HepG2 (cell line): ENCODE measurements around the gene BMPR2. TPM values are rescaled to one million over a fixed set of nuclear protein-coding genes. Genes with fewer than 3 reads are reported as not detected.

Source experiments
- ATAC-seq: fragments of 200-7000 bp; cut with Tn5 transposase; 3 replicates; pipeline ENCODE4 v1.9.1; 2020; ENCODE audit warnings: mild to moderate bottlenecking, moderate library complexity
- BruUV-seq: library from RNA; stranded (reverse); fragments of 400-500 nt; replicated peaks from 2 replicates; lab custom pipeline; 2021; lab: Mats Ljungman, UMichigan
- CTCF ChIA-PET: fragments of 300-600 bp; formaldehyde crosslinking; extraction: SDS; loops from one replicate; lab custom pipeline; 2021; ENCODE audit warnings: low total read pairs, inconsistent platforms, low intra/inter-chr PET ratio; lab: Yijun Ruan, JAX
- POLR2A ChIA-PET: fragments of 350-600 bp; sonication (Branson Sonifier 250); formaldehyde crosslinking; loops from one replicate; lab custom pipeline; 2020; ENCODE audit warnings: antibody characterized with exemption, inconsistent platforms; lab: Yijun Ruan, JAX
- DNase-seq: peaks from one replicate; pipeline ENCODE4 v3.0.0-alpha.2; 2015; ENCODE audit warnings: low spot score
- FAIRE-seq: peaks from 3 replicates; lab custom pipeline; 2011; peaks lifted over from hg19 to GRCh38; lab: Jason Lieb, UNC
- H2AFZ ChIP-seq: one replicate; pipeline ENCODE4 v1.6.1; 2011; ENCODE audit warnings: low read length, inconsistent platforms
- H3K27ac ChIP-seq: fragments of 300-600 bp; 3 replicates; pipeline ENCODE4 v1.8.0; 2011; ENCODE audit warnings: mixed run types, mild to moderate bottlenecking, mixed read lengths, low read length, inconsistent platforms; ENCODE audit not compliant: insufficient read depth; ENCODE audit errors: extremely low read length
- H3K27me3 ChIP-seq, 2 experiments: fragments of 200-600 bp in 1 of 2; 2 replicates in 1 of 2; 3 replicates in 1 of 2; pipeline versions ENCODE4 v1.6.0 to v1.8.0; 2011; ENCODE audit warnings: low read length in 2 of 2, mild to moderate bottlenecking in 2 of 2, moderate library complexity in 2 of 2, inconsistent platforms in 1 of 2; ENCODE audit not compliant: insufficient read depth in 2 of 2, control insufficient read depth in 1 of 2
- H3K36me3 ChIP-seq, 2 experiments: fragments of 200-600 bp in 1 of 2; replicated peaks in 1 of 2; 2 replicates in 1 of 2; 3 replicates in 1 of 2; pipeline versions ENCODE4 v1.5.1 to v1.8.0; 2011; ENCODE audit warnings: low read length in 2 of 2, inconsistent platforms in 1 of 2; ENCODE audit not compliant: insufficient read depth in 2 of 2, control insufficient read depth in 1 of 2
- H3K4me1 ChIP-seq: 2 replicates; pipeline ENCODE4 v1.5.1; 2012; ENCODE audit warnings: low read length, inconsistent platforms; ENCODE audit not compliant: insufficient read depth
- H3K4me2 ChIP-seq: 2 replicates; pipeline ENCODE4 v1.6.0; 2011; ENCODE audit warnings: low read depth, low read length, inconsistent platforms
- H3K4me3 ChIP-seq, 3 experiments: fragments of 200-600 bp in 1 of 3; sonication (generic), shearing (Covaris generic) in 1 of 3; replicated peaks in 1 of 3; 2 replicates each; pipeline ENCODE4 v1.5.1; 2011 to 2016; ENCODE audit warnings: low read length in 3 of 3, inconsistent platforms in 2 of 3, low read depth in 2 of 3, mild to moderate bottlenecking in 2 of 3, control low read depth in 1 of 3, mixed read lengths in 1 of 3; ENCODE audit not compliant: insufficient read depth in 1 of 3
- H3K79me2 ChIP-seq: one replicate; pipeline ENCODE4 v1.6.1; 2011; ENCODE audit warnings: low read length, inconsistent platforms; ENCODE audit not compliant: insufficient read depth
- H3K9ac ChIP-seq: 2 replicates; pipeline ENCODE4 v1.6.0; 2011; ENCODE audit warnings: mild to moderate bottlenecking, low read depth, low read length, inconsistent platforms; ENCODE audit not compliant: insufficient read depth
- H3K9me3 ChIP-seq: 2 replicates; pipeline ENCODE4 v1.5.1; 2012; ENCODE audit warnings: mild to moderate bottlenecking, low read length
- H4K20me1 ChIP-seq: 2 replicates; pipeline ENCODE4 v1.6.0; 2011; ENCODE audit warnings: inconsistent platforms, mild to moderate bottlenecking, low read length, moderate library complexity; ENCODE audit not compliant: insufficient read depth
- ADNP ChIP-seq: sonication (generic); formaldehyde crosslinking; IDR thresholded peaks from 2 replicates; pipeline ENCODE4 v1.4.0; 2020; ENCODE audit warnings: missing genetic modification reagents
- ATF6 ChIP-seq: sonication (generic); formaldehyde crosslinking; conservative IDR thresholded peaks from 2 replicates; pipeline ENCODE4 v1.4.0; 2020; ENCODE audit warnings: missing genetic modification reagents
- HDAC6 ChIP-seq: fragments of 200-600 bp; sonication (generic); IDR thresholded peaks from 2 replicates; pipeline ENCODE4 v1.7.0; 2017; ENCODE audit warnings: mild to moderate bottlenecking, antibody characterized with exemption, low read length, low read depth
- KDM5B ChIP-seq: sonication (generic); formaldehyde crosslinking; IDR thresholded peaks from 2 replicates; pipeline ENCODE4 v1.4.0; 2020; ENCODE audit warnings: missing genetic modification reagents, mild to moderate bottlenecking, borderline replicate concordance
- LCORL ChIP-seq, 2 experiments: fragments of 450-650 bp in 1 of 2; sonication (generic) in 1 of 2; formaldehyde crosslinking in 1 of 2; IDR thresholded peaks; 2 replicates each; pipeline versions ENCODE4 v1.5.0 to v1.6.1; 2017 to 2020; ENCODE audit warnings: antibody characterized with exemption in 1 of 2, missing genetic modification reagents in 1 of 2
- RCOR2 ChIP-seq: IDR thresholded peaks from 2 replicates; pipeline ENCODE4 v1.6.1; 2016; ENCODE audit warnings: missing biosample characterization, missing genetic modification reagents
- SKIL ChIP-seq: sonication (generic); formaldehyde crosslinking; IDR thresholded peaks from 2 replicates; pipeline ENCODE4 v1.8.0; 2022; ENCODE audit warnings: missing genetic modification reagents, mild to moderate bottlenecking, moderate library complexity, borderline replicate concordance
- SNAI1 ChIP-seq: sonication (generic); formaldehyde crosslinking; IDR thresholded peaks from 2 replicates; pipeline ENCODE4 v1.5.0; 2020; ENCODE audit warnings: mild to moderate bottlenecking, missing genetic modification reagents, borderline replicate concordance
- SOX5 ChIP-seq: IDR thresholded peaks from 2 replicates; pipeline ENCODE4 v1.6.1; 2016; ENCODE audit warnings: borderline replicate concordance
- STAG1 ChIP-seq: sonication (generic); formaldehyde crosslinking; IDR thresholded peaks from 2 replicates; pipeline ENCODE4 v1.4.0; 2020; ENCODE audit warnings: missing genetic modification reagents
- TBL1XR1 ChIP-seq: fragments of 150-350 bp; IDR thresholded peaks from 2 replicates; pipeline ENCODE4 v1.6.1; 2014; ENCODE audit warnings: borderline replicate concordance, low read length; ENCODE audit not compliant: partially characterized antibody
- TRIM22 ChIP-seq: fragments of 450-650 bp; IDR thresholded peaks from 2 replicates; pipeline ENCODE4 v1.6.1; 2017
- ZNF205 ChIP-seq: IDR thresholded peaks from 2 replicates; pipeline ENCODE4 v1.6.1; 2018; ENCODE audit warnings: missing biosample characterization, missing genetic modification reagents
- ZNF574 ChIP-seq: sonication (generic); formaldehyde crosslinking; IDR thresholded peaks from 2 replicates; pipeline ENCODE4 v1.4.0; 2020; ENCODE audit warnings: missing genetic modification reagents
- ZNF589 ChIP-seq: sonication (generic); formaldehyde crosslinking; conservative IDR thresholded peaks from 2 replicates; pipeline ENCODE4 v1.8.0; 2022; ENCODE audit warnings: mild to moderate bottlenecking, moderate library complexity, missing genetic modification reagents
- ZNF703 ChIP-seq: sonication (generic); formaldehyde crosslinking; IDR thresholded peaks from 2 replicates; pipeline ENCODE4 v1.5.1; 2020; ENCODE audit warnings: missing genetic modification reagents, mild to moderate bottlenecking, moderate library complexity, borderline replicate concordance
- WGBS: methylation state at CpG from one replicate; pipeline ENCODE4 v1.1.6; 2017; ENCODE audit warnings: low lambda C conversion rate; 5-methylcytosine and 5-hydroxymethylcytosine counted together
- in situ Hi-C: cut with HindIII; loops from 2 replicates; pipeline ENCODE4 v1.10.0; 2017; ENCODE audit warnings: low pct_unique_long_range_greater_than_20kb; ENCODE audit not compliant: extremely low pct_ligation_motif_present
- intact Hi-C: fragments of 100-400 bp; cut with micrococcal nuclease; formaldehyde crosslinking; loops from one replicate; pipeline ENCODE4 v1.10.0; 2022; ENCODE audit not compliant: unreplicated experiment
- polyA plus RNA-seq, 8 experiments: library from polyadenylated mRNA; depleted of rRNA in 3 of 8; stranded (reverse) in 7 of 8; unstranded in 1 of 8; fragments of >200 nt; fragmentation: Illumina TruSeq in 4 of 8; extraction: Trizol in 4 of 8; gene quantifications; 2 replicates each; pipeline versions ENCODE4 v1.2.1 to v1.2.3, GENCODE V29; 2011 to 2016; ENCODE audit warnings: low read depth in 4 of 8, missing spikeins in 1 of 8, mixed read lengths in 1 of 8; ENCODE audit not compliant: insufficient read depth in 1 of 8
- total RNA-seq, 5 experiments: library from RNA; depleted of rRNA; stranded (reverse); fragments of >200 nt; fragmentation: Illumina TruSeq; extraction: Trizol; gene quantifications; 2 replicates each; pipeline ENCODE4 v1.2.3, GENCODE V29; 2016; ENCODE audit warnings: low read depth in 1 of 5

Gene BMPR2
- total and polyA plus RNA-seq, 2 of the 13 experiments (the other 11 are each of a cell fraction or from before 2014, with no cell fraction given): 5.5 to 10.3 TPM

GRCh38 chr2:202410092-202410491 lies 34.0 kb downstream of the BMPR2 start:
- FAIRE-seq (no peak), ATAC-seq (no peak), DNase-seq (no peak)
- Histone ChIP-seq H3K36me3 (0 out of 5 replicates have a peak, but pooled peaks cover 0 to under 1% of the 10 kb centered on the region in 2 experiments), H3K4me1 (no peaks in the 10 kb centered on the region), H3K27me3 (no peaks in the 10 kb centered on the region), H3K4me2 (no peak overlapping the region), H3K9ac (no peak overlapping the region), H4K20me1 (no peaks in the 10 kb centered on the region), H3K79me2 (peaks cover 18% of the 10 kb centered on the region), H3K27ac (no peak overlapping the region), H2AFZ (no peak overlapping the region), H3K4me3 (no peak overlapping the region), H3K9me3 (no peaks in the 10 kb centered on the region)
- ChIA-PET CTCF (no interaction called here), POLR2A (no interaction called here)
- in situ Hi-C loops (no loop called here), intact Hi-C loops (no loop called here)
- BruUV-seq: no TSS peak
- 99% methylated on average over 5 of the region's 5 CpGs for WGBS
- TF ChIP-seq RCOR2 (no peak), SNAI1 (CRISPR knock-in tag) (no peak), ZNF205 (no peak), ZNF574 (no peak), STAG1 (no peak), KDM5B (no peak), SKIL (no peak), SOX5 (CRISPR knock-in tag) (no peak), LCORL (IDR thresholded peaks at IDR 0.05) (no peak), LCORL (CRISPR knock-in tag; IDR thresholded peaks at IDR 0.05) (no peak), HDAC6 (no peak), ATF6 (no peak), ZNF703 (CRISPR knock-in tag) (no peak), ZNF589 (CRISPR knock-in tag) (no peak), TBL1XR1 (no peak), TRIM22 (no peak), ADNP (CRISPR knock-in tag) (no peak)
